HK-2 (cell line): ENCODE data around the gene LRIG2.
"Not testable (repeated sequence)": the region's sequence is repeated elsewhere in the genome, so short reads cannot be mapped to it uniquely, and the experiment has no call there.

Source experiments
- DNase-seq: peaks from one replicate; pipeline ENCODE4 v3.0.0-alpha.2; 2018; ENCODE audit not compliant: unreplicated experiment

The LRIG2 gene

DNA sequence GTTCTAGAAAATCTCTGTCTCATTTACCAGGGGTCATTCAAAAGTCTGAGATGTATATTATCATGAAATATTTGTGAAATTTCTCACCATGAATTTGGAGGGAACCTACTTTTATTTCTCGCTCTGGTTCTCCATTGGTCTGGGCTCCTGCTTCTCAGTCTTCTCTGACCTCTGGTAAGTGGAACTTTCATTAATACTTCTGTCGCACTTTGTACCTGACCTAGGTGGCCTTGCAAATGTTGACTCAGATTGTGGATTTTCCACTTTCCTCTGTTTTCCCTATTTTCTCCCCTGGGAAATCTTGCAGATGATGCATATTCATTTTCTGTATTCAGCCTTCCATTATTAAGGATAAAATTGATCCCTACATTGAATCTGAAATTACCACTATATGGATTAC, 53.2 kb downstream of the LRIG2 start:
- DNase-seq: no peak

GRCh38 chr1:113128116-113128515, 55.1 kb downstream of the LRIG2 start:
- DNase-seq: no peak

- DNase-seq: no peak
Measured at GRCh38 chr1:113129529-113130185, 56.7 kb downstream of the LRIG2 start.

DNA sequence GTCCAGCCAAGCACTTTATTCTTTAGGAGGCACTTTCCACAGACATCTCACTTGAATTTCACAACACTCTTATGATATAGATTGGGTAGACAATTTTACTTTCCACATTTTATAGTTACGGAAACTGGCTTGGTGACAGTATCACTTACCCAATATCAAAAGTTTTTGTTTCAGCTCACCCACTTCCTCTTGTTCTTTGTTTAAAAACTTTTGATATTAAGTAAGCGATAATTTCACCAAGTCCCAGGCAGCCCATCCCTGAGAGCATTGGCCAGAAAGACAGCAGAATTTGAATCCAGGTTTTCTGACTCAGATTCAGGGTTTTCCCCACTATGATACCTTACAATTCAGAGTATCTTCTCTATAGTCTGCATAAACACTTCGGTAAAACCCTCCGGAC, 60.0 kb downstream of the LRIG2 start:
- DNase-seq: no peak

GRCh38 chr1:113133759-113134158, 60.8 kb downstream of the LRIG2 start:
- no peak for DNase-seq

DNA sequence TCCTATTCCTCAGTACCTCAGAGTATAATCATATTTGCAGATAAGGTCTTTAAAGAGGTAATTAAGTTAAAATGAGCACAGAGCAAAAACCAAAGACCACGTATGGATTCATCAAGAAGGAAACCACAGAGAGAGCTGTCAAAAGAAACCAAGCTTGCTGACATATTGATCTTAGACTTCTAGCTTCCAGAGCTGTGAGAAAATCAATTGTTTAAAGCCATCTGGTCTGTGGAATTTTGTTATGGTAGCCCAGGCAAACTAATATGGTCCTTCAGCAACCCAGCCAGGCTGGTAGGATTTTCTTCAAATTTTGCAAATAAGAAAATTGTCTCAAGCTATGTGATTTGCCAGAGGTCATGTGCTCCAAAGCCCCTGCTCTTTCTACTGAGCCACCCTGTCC, 62.5 kb downstream of the LRIG2 start:
- no peak for DNase-seq

DNA sequence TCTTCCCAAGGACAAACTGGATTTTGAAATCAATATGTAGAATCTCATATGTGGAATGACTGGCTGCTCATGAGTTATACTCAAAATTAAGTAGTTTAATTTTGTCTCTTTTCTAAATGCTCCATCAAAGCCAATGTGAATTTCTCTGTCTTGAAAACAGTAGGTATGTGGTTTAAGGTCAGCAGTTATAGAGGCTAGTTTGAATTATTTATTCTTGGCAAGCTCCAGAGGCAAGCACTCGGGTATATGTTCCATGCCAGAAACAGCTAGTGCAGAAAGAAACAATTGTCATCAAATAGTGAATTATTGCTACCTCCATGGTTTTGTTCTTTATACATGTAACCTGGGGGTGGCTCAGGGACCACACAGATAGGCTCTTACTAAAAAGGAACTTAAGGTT, 63.5 kb downstream of the LRIG2 start:
- DNase-seq: no peak

- DNase-seq: no peak
Measured at GRCh38 chr1:113137563-113137962, 64.6 kb downstream of the LRIG2 start.

- no peak for DNase-seq
Measured at GRCh38 chr1:113138778-113139177, 65.8 kb downstream of the LRIG2 start.

DNA sequence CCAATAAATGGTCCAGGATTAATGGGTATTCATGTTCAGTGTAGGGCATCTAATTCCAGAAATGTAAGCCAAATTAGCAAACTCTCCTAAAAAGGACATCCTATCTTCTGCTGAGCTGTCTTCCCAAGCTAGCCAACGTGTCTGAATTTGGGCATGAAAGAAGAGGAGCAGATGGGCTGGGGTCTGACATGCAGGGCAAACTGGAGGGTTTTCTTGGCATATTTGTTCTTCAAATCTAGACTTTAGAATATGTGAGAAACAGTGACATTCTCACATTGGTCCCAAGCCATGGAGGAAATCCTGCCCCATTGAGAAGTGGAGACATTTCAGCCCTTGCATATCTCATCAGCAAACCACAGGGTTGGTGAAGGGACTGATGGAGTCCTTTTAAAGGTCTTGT, 67.2 kb downstream of the LRIG2 start:
- DNase-seq: no peak

DNA sequence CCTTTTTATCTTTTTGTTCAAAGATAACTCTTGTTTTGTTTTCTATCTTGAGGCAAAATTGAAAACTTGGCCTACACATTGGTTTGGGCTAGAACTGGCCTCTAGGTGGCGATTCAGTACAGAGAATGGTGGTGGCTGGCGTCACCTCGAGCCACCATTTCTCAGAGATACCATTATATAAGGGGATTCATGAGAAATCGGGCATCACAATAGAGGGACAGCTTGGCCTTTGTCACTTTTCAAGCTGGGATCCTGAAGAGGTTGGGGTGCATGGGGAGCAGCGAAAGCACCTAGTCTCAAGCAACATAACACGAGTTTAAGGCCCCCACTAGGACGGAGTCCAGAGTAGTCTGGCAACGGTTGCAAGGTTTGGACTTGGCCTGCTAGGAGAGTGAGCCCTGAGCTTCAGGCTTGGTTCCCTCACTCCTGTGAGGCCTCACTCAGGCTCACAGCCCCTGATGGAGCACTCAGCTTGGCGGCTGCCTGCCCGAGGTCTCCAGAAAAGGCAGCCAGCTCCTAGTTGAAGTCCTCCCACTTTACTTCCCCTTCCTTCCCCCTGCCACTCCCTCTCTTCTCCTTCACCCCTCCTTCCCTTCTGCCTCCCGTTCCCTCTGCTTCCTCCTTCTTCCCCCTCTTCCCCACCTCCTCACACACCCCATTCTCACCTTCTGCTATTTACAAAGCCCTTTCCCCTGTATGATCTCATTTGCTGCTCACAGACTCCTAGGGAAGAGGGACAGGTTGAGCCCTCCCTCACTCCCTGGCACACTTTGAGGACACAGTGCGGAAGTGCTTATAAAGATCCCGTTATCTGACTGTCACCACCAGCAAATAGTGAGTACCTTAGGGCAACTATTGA, 67.8 kb downstream of the LRIG2 start:
- DNase-seq: peak; percentile 41

- no peak for DNase-seq
Measured at GRCh38 chr1:113141650-113142473, 68.9 kb downstream of the LRIG2 start.

DNA sequence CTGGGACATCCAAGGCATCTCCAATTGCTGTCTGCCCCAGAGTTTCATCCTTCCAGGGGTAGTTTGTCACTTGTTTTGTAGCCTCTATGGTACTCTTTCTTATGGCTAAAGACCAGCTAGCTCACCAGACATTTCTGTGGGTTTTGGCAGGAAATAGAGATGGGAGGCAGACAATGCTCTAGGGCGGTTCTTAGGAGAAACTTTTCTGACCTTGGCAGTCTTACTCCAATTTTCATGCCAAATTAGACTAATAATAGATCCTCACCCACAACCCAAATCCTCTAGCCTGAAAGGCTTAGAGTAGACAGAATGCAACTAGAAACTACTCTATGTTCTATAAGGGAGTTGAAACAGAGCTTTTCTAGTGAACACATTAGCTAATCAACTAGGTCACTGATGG, 69.8 kb downstream of the LRIG2 start:
- DNase-seq: no peak

DNA sequence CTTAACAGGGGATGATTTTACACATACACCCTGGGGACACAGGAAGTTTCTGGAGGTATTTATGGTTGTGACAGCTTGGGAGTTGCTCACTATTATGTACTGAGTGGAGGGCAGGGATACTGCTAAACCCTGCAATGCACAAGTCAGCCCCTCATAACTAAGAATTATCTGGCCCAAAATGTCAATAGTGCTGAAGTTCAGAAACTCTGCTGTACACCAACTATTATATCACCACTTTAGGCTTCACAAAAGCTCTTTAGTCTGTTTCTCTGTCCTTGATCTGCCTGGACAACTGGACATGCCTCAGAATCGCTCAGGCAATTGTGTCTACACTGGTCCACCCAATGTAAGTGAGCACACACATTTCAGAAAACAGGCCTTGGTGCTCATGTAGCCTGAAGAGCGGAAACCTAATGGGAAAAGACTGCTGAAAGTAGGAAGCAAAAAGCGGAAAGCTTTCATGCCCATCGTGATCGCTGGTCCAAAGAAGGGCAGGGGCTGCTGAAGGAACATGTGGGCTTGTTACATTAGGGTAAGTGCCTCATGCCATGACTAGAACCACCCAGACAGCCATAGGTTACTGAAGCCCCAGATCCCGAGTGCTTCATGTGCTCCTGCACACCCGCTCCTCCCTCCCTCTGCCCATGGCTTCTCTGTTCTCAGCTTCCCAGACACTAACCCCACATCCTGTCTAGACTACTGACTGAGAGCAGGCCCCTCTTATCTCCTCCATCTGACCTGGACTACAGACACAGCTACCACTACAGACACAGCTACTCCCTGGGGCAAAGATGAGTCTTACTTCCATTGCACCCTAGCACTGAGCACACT, 73.5 kb downstream of the LRIG2 start:
- DNase-seq: no peak

- DNase-seq: no peak
Measured at GRCh38 chr1:113147073-113147625, 74.2 kb downstream of the LRIG2 start.

- DNase-seq: no peak
Measured at GRCh38 chr1:113147826-113148225, 74.8 kb downstream of the LRIG2 start.

DNA sequence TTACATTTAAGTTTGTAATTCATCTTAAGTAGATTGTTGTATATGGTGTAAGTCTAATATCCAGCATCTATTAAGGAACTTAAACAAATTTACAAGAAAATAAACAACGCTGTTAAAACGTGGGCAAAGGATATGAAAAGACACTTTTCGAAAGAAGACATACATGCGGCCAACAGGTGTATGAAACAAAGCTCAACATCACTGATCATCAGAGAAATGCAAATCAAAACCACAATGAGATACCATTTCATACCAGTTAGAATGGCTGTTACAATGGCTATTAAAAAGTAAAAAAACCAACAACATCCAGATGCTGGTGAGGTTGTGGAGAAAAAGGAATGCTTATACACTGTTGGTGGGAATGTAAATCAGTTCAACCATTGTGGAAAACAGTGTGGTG, 77.5 kb downstream of the LRIG2 start:
- DNase-seq: not testable (repeated sequence)

DNA sequence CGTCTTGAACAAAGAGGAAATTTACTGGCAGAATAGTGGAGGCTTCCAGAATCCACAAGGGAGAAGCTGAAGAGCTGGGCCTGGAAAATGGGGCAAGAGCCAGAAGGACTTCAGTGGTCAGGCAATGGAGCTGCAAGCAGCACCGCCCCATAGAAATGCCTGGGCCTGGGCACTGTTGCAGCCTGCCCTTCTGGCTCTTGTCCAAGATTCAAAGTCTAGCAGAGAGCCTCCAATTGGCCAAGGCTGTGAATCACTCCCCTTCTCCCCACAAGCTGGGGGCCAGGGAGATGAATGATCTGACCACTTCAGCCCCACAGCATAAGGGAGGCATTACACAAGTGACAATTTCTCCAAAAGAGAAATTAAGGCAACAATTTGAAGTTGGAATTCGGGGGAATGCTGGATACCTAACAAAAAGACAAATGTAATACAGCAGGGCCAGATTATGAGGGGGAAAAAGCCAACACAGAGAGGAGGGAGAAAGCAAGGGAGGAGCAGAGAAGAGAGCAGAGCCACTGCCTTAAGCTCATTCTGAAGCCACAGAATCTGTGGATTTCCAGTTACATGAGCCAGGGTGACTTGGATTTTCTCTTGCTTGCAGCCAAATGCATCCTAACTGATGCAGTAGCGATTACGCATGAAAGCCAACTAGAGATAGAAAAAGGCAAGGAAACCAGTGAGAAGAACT, 80.3 kb downstream of the LRIG2 start:
- no peak for DNase-seq

DNA sequence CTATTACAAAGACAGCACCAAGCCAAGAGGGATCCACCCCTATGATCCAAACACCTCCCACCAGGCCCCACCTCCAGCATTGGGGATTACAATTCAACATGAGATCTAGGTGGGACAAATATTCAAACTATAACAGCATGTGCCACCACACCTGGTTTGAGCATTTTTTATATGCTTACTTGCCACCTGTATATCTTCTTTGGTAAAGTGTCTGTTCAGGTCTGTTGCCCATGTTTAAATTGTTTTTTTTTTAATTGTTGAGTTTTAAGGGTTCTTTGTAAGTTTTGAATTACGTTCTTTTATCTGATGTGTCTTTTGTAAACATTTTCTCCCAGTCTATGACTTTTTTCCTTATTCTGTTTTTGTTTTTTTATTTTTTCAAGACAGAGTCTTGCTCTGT, 83.4 kb downstream of the LRIG2 start:
- no peak for DNase-seq

- not testable (repeated sequence) for DNase-seq
Measured at GRCh38 chr1:113158743-113159142, 85.7 kb downstream of the LRIG2 start.

GRCh38 chr1:113166473-113166872, 93.5 kb downstream of the LRIG2 start:
- DNase-seq: no peak
